HL-60 (cell line): ENCODE results near the gene RECQL5.

Source experiments
- DNase-seq, 2 experiments: peaks; one replicate each; pipeline ENCODE4 v3.0.0-alpha.2; 2010 to 2020; ENCODE audit warnings: low read depth in 1 of 2, low spot score in 1 of 2
- H3K27ac ChIP-seq: fragments of 250-450 bp; sonication (Bioruptor Pico); replicated peaks from 2 replicates; pipeline ENCODE4 v1.5.1; 2020; ENCODE audit warnings: mild to moderate bottlenecking, moderate library complexity
- H3K27me3 ChIP-seq: fragments of 250-450 bp; sonication (Bioruptor Pico); 2 replicates; pipeline ENCODE4 v1.5.1; 2021; ENCODE audit warnings: mild to moderate bottlenecking, moderate library complexity; ENCODE audit not compliant: insufficient read depth, poor library complexity, severe bottlenecking
- H3K4me3 ChIP-seq: replicated peaks from 2 replicates; pipeline ENCODE4 v1.5.1; 2011; ENCODE audit warnings: mild to moderate bottlenecking, control low read depth, low read length; ENCODE audit not compliant: insufficient read depth
- CTCF ChIP-seq: IDR thresholded peaks from one replicate; pipeline ENCODE4 v1.5.1; 2011; ENCODE audit warnings: low read length, control low read depth, inconsistent platforms; ENCODE audit not compliant: insufficient read depth
- GABPA ChIP-seq: IDR thresholded peaks from 2 replicates; pipeline ENCODE4 v1.6.1; 2012; ENCODE audit warnings: low read depth
- POLR2AphosphoS5 ChIP-seq: IDR thresholded peaks from 2 replicates; pipeline ENCODE4 v1.6.1; 2012; ENCODE audit warnings: low read depth
- REST ChIP-seq: IDR thresholded peaks from 2 replicates; pipeline ENCODE4 v1.6.1; 2012; ENCODE audit warnings: low read depth; ENCODE audit not compliant: insufficient replicate concordance
- SPI1 ChIP-seq: IDR thresholded peaks from 2 replicates; pipeline ENCODE4 v1.6.1; 2012; ENCODE audit warnings: low read depth, mild to moderate bottlenecking, borderline replicate concordance

RECQL5 gene

GRCh38 chr17:75637551-75637950, 29.4 kb downstream of the RECQL5 start:
- DNase-seq = no peak
- TF ChIP-seq REST = no peak
- TF ChIP-seq POLR2AphosphoS5 = no peak
- no peak for TF ChIP-seq SPI1
- no peak for TF ChIP-seq GABPA
- TF ChIP-seq CTCF = no peak
- Histone ChIP-seq H3K27me3 (no peaks in the 10 kb centered on the region), H3K27ac (no peak overlapping the region), H3K4me3 (no peak overlapping the region)

GRCh38 chr17:75637143-75637538, 29.8 kb downstream of the RECQL5 start:
- no peak for DNase-seq
- no peak overlapping the region for H3K4me3 ChIP-seq
- H3K27ac ChIP-seq = no peak overlapping the region
- no peaks in the 10 kb centered on the region for H3K27me3 ChIP-seq
- TF ChIP-seq POLR2AphosphoS5 = no peak
- TF ChIP-seq CTCF = no peak
- TF ChIP-seq REST = no peak
- TF ChIP-seq SPI1 = no peak
- TF ChIP-seq GABPA = no peak

- Histone ChIP-seq H3K27ac (no peak overlapping the region), H3K4me3 (no peak overlapping the region), H3K27me3 (no peaks in the 10 kb centered on the region)
- no peak for DNase-seq
- no peak for TF ChIP-seq CTCF
- no peak for TF ChIP-seq SPI1
- no peak for TF ChIP-seq GABPA
- TF ChIP-seq REST = no peak
- no peak for TF ChIP-seq POLR2AphosphoS5
Measured at GRCh38 chr17:75636381-75637142, 30.4 kb downstream of the RECQL5 start.
